HepG2 (cell line): Measurements from ENCODE around the gene CDT1. TPM values are rescaled to one million over a fixed set of nuclear protein-coding genes. Genes with fewer than 3 reads are reported as not detected.

Experiments used
- ATF7-NPFF ChIP-seq: sonication (generic); formaldehyde crosslinking; IDR thresholded peaks from 2 replicates; pipeline ENCODE4 v1.8.1; 2023; ENCODE audit warnings: mild to moderate bottlenecking, low read depth, missing genetic modification reagents, moderate library complexity
- CCDC6 ChIP-seq: sonication (generic); formaldehyde crosslinking; IDR thresholded peaks from 2 replicates; pipeline ENCODE4 v1.8.1; 2022; ENCODE audit warnings: mild to moderate bottlenecking, missing genetic modification reagents, moderate library complexity
- MTA1 ChIP-seq: sonication (generic); formaldehyde crosslinking; IDR thresholded peaks from 2 replicates; pipeline ENCODE4 v1.4.0; 2020; ENCODE audit warnings: missing genetic modification reagents, mild to moderate bottlenecking, borderline replicate concordance
- NR2C2 ChIP-seq: sonication (generic); formaldehyde crosslinking; IDR thresholded peaks from 2 replicates; pipeline ENCODE4 v1.4.0; 2020; ENCODE audit warnings: missing genetic modification reagents, mild to moderate bottlenecking, moderate library complexity, borderline replicate concordance
- SMAD1 ChIP-seq: sonication (generic); formaldehyde crosslinking; IDR thresholded peaks from 2 replicates; pipeline ENCODE4 v1.4.0; 2020; ENCODE audit warnings: missing genetic modification reagents, low read depth, mild to moderate bottlenecking, borderline replicate concordance
- ZMYM4 ChIP-seq: sonication (generic); formaldehyde crosslinking; IDR thresholded peaks from 2 replicates; pipeline ENCODE4 v1.8.1; 2023; ENCODE audit warnings: mild to moderate bottlenecking, missing genetic modification reagents
- ZNF343 ChIP-seq: sonication (generic); formaldehyde crosslinking; IDR thresholded peaks from 2 replicates; pipeline ENCODE4 v1.4.0; 2020; ENCODE audit warnings: mild to moderate bottlenecking, missing genetic modification reagents
- ZNF543 ChIP-seq: sonication (generic); formaldehyde crosslinking; IDR thresholded peaks from 2 replicates; pipeline ENCODE4 v1.4.0; 2020; ENCODE audit warnings: mild to moderate bottlenecking, missing genetic modification reagents
- ZNF761 ChIP-seq: sonication (generic); formaldehyde crosslinking; conservative IDR thresholded peaks from 2 replicates; pipeline ENCODE4 v1.4.0; 2020; ENCODE audit warnings: mild to moderate bottlenecking, missing genetic modification reagents
- ZSCAN25 ChIP-seq: sonication (generic); formaldehyde crosslinking; IDR thresholded peaks from 2 replicates; pipeline ENCODE4 v1.8.0; 2022; ENCODE audit warnings: mild to moderate bottlenecking, missing genetic modification reagents
- polyA plus RNA-seq, 8 experiments: library from polyadenylated mRNA; depleted of rRNA in 3 of 8; stranded (reverse) in 7 of 8; unstranded in 1 of 8; fragments of >200 nt; fragmentation: Illumina TruSeq in 4 of 8; extraction: Trizol in 4 of 8; gene quantifications; 2 replicates each; pipeline versions ENCODE4 v1.2.1 to v1.2.3, GENCODE V29; 2011 to 2016; ENCODE audit warnings: low read depth in 4 of 8, missing spikeins in 1 of 8, mixed read lengths in 1 of 8; ENCODE audit not compliant: insufficient read depth in 1 of 8
- total RNA-seq, 5 experiments: library from RNA; depleted of rRNA; stranded (reverse); fragments of >200 nt; fragmentation: Illumina TruSeq; extraction: Trizol; gene quantifications; 2 replicates each; pipeline ENCODE4 v1.2.3, GENCODE V29; 2016; ENCODE audit warnings: low read depth in 1 of 5
- TF ChIP-seq, protein P1 (sequence below): sonication (generic); formaldehyde crosslinking; IDR thresholded peaks from 2 replicates; pipeline ENCODE4 v1.5.0; 2020; ENCODE audit warnings: mild to moderate bottlenecking, missing genetic modification reagents, borderline replicate concordance
- TF ChIP-seq, protein P2 (sequence below): sonication (generic); formaldehyde crosslinking; IDR thresholded peaks from 2 replicates; pipeline ENCODE4 v1.4.0; 2020; ENCODE audit warnings: low read depth, missing genetic modification reagents
- TF ChIP-seq, protein P3 (sequence below): sonication (generic); formaldehyde crosslinking; conservative IDR thresholded peaks from 2 replicates; pipeline ENCODE4 v1.4.0; 2020; ENCODE audit warnings: missing genetic modification reagents

Gene CDT1
- total and polyA plus RNA-seq, 2 of the 13 experiments (the other 11 are each of a cell fraction or from before 2014, with no cell fraction given) = 23.1 to 23.8 TPM

DNA sequence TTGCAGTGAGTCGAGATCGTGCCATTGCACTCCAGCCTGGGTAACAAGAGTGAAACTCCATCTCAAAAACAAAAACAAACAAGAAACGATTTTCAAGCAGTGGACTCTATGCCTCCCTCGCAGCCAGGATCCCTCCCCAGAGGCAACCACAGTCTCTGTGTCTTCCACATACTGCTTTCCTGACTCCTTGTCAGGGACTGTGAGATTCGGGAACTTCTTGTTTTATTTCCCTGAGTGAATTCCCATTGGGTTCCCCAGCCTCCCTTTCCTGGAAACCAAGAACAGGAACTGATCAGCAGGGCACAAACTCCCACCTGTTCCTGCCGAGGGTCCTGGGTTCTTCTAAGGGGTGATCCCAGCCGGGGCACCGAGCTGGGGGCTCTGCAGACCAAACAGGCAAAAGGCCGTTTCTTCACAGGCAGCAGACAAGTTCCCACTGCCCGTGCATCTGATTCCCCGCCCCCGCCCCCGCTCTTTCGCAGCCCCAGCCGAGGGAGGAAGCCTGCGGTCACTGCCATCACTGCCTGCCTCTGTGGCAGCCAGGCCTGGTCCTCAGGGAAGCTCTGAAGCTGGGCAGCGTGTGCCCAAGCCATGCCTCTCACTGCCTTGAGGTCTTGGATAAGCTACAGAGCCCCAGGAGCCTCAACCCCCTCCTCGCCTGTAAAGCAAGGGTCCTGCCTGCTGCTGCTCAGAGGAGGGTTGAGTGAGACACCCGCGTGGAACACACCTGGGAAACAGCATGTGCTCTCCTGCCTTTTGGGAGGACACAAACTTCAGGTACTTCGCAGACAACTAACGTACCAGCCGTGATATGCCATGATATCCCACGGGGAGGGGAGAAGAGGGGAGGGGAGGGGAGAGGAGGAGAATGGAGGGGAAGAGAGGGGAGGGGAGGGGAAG, 13.0 kb upstream of the CDT1 start (continued):
- TF ChIP-seq, protein P1, sequence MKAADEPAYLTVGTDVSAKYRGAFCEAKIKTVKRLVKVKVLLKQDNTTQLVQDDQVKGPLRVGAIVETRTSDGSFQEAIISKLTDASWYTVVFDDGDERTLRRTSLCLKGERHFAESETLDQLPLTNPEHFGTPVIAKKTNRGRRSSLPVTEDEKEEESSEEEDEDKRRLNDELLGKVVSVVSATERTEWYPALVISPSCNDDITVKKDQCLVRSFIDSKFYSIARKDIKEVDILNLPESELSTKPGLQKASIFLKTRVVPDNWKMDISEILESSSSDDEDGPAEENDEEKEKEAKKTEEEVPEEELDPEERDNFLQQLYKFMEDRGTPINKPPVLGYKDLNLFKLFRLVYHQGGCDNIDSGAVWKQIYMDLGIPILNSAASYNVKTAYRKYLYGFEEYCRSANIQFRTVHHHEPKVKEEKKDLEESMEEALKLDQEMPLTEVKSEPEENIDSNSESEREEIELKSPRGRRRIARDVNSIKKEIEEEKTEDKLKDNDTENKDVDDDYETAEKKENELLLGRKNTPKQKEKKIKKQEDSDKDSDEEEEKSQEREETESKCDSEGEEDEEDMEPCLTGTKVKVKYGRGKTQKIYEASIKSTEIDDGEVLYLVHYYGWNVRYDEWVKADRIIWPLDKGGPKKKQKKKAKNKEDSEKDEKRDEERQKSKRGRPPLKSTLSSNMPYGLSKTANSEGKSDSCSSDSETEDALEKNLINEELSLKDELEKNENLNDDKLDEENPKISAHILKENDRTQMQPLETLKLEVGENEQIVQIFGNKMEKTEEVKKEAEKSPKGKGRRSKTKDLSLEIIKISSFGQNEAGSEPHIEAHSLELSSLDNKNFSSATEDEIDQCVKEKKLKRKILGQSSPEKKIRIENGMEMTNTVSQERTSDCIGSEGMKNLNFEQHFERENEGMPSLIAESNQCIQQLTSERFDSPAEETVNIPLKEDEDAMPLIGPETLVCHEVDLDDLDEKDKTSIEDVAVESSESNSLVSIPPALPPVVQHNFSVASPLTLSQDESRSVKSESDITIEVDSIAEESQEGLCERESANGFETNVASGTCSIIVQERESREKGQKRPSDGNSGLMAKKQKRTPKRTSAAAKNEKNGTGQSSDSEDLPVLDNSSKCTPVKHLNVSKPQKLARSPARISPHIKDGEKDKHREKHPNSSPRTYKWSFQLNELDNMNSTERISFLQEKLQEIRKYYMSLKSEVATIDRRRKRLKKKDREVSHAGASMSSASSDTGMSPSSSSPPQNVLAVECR = peak; percentile 32; the same call in 1 of the 2 replicates
- TF ChIP-seq ZNF343 (CRISPR knock-in tag) = 0 out of 2 replicates have a peak, but pooled peaks have one; percentile 36
- peak; percentile 78 for TF ChIP-seq MTA1 (CRISPR knock-in tag)
- 0 out of 2 replicates have a peak, but pooled peaks have one; percentile 22 for TF ChIP-seq ATF7-NPFF (CRISPR knock-in tag)
- TF ChIP-seq ZNF761 (CRISPR knock-in tag) = 0 out of 2 replicates have a peak, but pooled peaks have one; percentile 28
- TF ChIP-seq, protein P2, sequence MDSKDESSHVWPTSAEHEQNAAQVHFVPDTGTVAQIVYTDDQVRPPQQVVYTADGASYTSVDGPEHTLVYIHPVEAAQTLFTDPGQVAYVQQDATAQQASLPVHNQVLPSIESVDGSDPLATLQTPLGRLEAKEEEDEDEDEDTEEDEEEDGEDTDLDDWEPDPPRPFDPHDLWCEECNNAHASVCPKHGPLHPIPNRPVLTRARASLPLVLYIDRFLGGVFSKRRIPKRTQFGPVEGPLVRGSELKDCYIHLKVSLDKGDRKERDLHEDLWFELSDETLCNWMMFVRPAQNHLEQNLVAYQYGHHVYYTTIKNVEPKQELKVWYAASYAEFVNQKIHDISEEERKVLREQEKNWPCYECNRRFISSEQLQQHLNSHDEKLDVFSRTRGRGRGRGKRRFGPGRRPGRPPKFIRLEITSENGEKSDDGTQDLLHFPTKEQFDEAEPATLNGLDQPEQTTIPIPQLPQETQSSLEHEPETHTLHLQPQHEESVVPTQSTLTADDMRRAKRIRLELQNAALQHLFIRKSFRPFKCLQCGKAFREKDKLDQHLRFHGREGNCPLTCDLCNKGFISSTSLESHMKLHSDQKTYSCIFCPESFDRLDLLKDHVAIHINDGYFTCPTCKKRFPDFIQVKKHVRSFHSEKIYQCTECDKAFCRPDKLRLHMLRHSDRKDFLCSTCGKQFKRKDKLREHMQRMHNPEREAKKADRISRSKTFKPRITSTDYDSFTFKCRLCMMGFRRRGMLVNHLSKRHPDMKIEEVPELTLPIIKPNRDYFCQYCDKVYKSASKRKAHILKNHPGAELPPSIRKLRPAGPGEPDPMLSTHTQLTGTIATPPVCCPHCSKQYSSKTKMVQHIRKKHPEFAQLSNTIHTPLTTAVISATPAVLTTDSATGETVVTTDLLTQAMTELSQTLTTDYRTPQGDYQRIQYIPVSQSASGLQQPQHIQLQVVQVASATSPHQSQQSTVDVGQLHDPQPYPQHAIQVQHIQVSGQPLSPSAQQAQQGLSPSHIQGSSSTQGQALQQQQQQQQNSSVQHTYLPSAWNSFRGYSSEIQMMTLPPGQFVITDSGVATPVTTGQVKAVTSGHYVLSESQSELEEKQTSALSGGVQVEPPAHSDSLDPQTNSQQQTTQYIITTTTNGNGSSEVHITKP (CRISPR knock-in tag) = peak; percentile 23; the same call in 1 of the 2 replicates
- TF ChIP-seq ZMYM4 (CRISPR knock-in tag) = 0 out of 2 replicates have a peak, but pooled peaks have one; percentile 26
- peak; percentile 92 for TF ChIP-seq ZSCAN25
- TF ChIP-seq, protein P3, sequence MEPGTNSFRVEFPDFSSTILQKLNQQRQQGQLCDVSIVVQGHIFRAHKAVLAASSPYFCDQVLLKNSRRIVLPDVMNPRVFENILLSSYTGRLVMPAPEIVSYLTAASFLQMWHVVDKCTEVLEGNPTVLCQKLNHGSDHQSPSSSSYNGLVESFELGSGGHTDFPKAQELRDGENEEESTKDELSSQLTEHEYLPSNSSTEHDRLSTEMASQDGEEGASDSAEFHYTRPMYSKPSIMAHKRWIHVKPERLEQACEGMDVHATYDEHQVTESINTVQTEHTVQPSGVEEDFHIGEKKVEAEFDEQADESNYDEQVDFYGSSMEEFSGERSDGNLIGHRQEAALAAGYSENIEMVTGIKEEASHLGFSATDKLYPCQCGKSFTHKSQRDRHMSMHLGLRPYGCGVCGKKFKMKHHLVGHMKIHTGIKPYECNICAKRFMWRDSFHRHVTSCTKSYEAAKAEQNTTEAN (CRISPR knock-in tag) = peak; percentile 61; the same call in 1 of the 2 replicates
- TF ChIP-seq SMAD1 = 0 out of 2 replicates have a peak, but pooled peaks have one; percentile 39
- 0 out of 2 replicates have a peak, but pooled peaks have one; percentile 49 for TF ChIP-seq ZNF543 (CRISPR knock-in tag)
- no peak for TF ChIP-seq CCDC6 (CRISPR knock-in tag)
- TF ChIP-seq NR2C2 (CRISPR knock-in tag) = 0 out of 2 replicates have a peak, but pooled peaks have one; percentile 24
